ENCODE measurements around the gene DLK2.
"Not testable (repeated sequence)": the region's sequence is repeated elsewhere in the genome, so short reads cannot be mapped to it uniquely, and the experiment has no call there.

Gene DLK2

DNA sequence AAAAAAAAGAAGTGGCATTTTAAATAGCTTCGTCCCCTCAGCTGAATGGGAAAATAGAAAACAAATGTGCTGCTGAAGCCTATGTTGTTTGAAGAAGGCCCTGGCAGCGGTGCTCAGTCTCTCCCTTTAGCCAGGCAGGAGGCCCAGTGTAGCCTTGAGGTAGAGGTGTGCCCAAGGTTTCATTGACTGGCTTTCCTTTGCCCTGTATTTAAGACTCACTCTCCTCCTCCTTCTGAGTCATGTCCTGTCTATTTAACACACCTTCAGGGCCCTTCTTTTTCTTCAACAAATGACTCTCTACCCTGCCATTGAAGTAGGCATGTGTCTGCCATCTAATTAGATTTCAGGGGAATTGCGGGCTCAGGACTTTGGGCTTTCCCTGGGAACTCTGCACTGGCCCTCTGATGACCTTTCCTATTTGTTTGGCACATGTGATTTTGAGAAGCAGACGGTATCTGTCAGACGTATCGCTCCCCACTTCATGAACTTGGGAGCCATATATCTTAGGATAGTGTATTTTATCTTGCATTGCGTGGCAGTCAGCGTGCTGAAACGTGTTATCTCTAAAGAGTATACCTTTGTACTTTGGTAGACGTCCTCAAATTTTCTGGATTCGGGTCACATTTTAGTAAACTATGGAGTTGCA, 26.4 kb upstream of the DLK2 start:
- no peak for DNase-seq (ENCODE audit: low read depth in 2 of 2)

DNA sequence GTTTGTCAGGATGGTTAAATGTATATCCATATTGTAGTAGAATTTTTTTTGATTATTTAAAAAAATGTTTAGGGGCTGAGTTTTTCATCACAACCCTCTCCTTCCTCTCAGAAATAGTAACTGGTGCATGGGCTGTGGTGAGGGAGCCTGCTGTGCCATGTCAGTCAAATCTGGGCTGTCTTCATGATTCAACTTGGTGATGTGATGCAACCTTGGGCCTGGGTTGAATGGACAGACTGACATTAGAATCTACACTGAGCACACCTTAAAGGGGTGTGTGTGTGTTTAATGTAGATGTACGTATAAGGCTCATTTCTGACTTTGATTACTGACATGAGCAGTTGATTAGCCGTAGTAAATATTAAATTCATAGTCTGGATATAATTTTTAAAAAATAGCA, 25.7 kb upstream of the DLK2 start:
- DNase-seq (ENCODE audit: low read depth in 2 of 2) = no peak

DNA sequence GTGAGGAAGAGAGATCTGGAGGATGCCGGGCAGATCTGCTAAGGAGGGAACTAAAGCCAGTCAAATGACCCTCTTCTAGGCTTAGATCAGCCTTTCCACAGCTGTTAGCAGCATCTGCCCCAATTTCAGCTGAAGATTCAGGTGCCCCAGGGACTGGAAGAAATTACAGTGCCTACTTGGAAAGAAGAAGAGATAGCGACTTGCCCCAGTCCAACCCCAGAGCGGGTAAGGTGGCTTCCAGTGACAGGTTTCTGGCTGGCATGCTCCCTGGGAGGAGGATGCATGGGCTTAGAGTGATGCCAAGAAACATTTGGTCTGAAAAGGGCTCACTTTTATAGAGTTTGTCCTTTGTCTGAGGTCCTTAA, 22.6 kb upstream of the DLK2 start:
- no peak for DNase-seq (ENCODE audit: low read depth in 2 of 2)

- peak; percentile 95 to 97 for DNase-seq (ENCODE audit: low read depth in 2 of 2)
These were observed 22.1 kb upstream of the DLK2 start, which contains the start of gene TJAP1 for GRCh38 chr6:43477235-43478007. TSS of gene TJAP1 (plus strand) at chr6:43477570. CDS start at chr6:43499002, 21,432 bp downstream.

DNA sequence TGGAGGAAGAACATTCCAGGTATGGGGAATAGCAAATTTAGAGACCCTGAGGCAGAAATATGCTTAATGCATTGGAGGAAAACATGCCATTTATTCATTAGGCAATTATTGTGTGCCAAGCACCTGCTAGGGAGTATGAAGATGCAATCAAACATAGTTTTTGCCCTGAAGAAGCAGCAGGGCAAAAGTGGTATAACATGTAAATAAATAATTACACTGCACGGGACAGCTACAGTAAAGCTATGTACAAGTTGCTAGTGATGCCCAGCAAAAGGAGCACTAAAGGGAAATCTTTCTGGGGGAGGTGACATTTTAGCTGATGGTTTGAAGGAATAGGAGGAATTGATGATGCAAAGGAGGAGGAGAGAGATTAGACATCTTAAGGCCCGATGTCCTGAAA, 21.4 kb upstream of the DLK2 start:
- DNase-seq (ENCODE audit: low read depth in 2 of 2) = no peak

GRCh38 chr6:43475516-43475915, 20.2 kb upstream of the DLK2 start:
- DNase-seq (ENCODE audit: low read depth in 2 of 2) = no peak

DNA sequence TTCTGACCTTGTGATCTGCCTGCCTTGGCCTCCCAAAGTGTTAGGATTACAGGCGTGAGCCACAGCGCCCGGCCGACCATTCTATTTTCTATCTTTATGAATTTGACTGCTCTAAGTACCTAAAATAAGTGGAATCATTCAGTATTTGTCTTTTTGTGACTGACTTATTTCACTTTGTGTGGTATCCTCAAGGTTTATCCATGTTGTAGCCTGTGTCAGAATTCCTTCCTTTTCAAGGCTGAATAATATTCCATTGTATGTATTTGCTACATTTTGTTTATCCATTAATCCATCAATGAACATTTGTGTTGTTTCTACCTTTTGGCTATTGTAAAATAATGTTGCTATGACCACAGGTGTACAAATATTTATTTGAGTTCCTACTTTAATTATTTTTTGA, 17.2 kb upstream of the DLK2 start:
- no peak for DNase-seq (ENCODE audit: low read depth in 2 of 2)

- no peak for DNase-seq (ENCODE audit: low read depth in 2 of 2)
These were observed 16.1 kb upstream of the DLK2 start for GRCh38 chr6:43471399-43471798.

- no peak for DNase-seq (ENCODE audit: low read depth in 2 of 2)
These were observed 14.6 kb upstream of the DLK2 start for GRCh38 chr6:43469947-43470346.

DNA sequence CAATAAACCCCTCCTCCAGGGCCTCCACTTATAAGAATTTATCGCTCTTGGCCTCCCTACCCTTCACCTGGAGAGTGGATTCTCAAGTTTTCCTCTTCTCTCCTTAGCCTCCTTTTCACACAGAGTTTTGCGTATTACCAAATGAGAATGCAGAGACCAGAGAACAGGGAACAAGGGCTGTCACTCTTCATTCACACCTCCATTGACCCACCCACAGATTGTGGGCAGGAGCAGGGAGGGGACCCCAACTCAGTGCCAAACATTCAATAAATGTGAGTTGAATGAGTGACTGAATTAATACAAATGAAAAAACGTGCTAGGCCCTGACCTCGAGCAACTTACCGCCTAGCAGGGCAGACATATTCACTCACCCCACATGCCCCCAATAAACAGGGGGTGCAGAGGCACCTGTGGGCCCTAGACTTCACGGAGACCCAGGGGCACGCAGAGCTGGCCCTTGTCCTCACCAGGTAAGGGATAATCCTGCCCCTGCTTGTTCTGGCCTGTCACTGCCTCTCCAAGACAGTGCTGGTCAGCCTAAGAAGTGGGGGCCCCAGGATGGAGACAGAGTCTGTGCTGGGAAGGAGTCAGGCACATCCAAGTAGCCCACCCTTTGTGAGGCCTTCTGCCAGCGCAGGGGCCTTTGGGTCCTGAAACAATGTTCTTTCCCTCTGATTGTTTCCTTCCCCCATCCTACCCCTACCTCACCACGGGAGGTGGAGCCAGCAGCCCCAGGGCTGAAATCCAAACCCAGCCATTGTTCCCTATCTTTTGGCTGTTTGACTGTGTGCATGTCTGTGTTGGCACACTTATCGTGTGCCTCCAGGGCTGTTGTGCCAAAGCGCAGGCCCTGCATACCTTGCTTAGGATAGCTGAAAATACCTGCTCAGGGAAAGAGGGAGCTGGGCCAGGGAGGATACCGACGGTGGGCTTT, 13.7 kb upstream of the DLK2 start:
- DNase-seq (ENCODE audit: low read depth in 2 of 2) = no peak

- no peak for DNase-seq (ENCODE audit: low read depth in 2 of 2)
These were observed 12.9 kb upstream of the DLK2 start for GRCh38 chr6:43468240-43468639.

DNA sequence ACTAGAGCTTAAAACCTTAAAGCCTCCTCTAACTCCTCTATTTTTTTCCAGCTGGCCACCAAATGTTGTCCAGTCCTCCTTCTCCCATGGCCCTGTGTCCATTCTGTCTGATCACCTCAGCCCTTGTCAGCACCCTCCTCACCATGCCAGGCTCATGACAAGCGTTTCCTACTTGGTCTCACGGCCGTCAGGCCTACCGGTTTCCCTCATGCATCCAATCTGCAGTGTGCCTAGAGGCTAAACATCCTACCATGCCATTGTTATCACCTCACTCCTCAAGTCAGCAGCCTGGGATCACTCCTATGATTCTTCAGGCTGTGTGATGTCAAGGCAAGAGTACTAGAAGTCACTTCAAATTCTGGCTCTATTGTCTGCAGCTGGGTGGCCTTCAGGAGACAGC, 12.4 kb upstream of the DLK2 start:
- DNase-seq (ENCODE audit: low read depth in 2 of 2) = no peak

DNA sequence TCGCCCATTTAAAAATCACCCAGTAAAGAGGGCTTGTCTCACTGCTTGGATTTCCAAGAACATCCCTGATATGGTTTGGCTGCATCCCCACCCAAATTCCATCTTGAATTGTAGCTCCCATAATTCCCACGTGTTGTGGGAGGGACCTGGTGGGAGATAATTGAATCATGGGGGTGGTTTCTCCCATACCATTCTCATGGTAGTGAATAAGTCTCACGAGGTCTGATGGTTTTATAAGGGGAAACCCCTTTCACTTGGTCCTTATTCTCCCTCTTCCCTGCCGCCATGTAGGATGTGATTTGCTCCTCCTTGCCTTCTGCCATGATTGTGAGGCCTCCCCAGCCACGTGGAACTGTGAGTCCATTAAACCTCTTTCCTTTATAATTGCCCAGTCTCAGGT, 11.9 kb upstream of the DLK2 start:
- DNase-seq (ENCODE audit: low read depth in 2 of 2) = not testable (repeated sequence)

GRCh38 chr6:43465948-43466347, 10.6 kb upstream of the DLK2 start:
- DNase-seq (ENCODE audit: low read depth in 2 of 2) = no peak

DNA sequence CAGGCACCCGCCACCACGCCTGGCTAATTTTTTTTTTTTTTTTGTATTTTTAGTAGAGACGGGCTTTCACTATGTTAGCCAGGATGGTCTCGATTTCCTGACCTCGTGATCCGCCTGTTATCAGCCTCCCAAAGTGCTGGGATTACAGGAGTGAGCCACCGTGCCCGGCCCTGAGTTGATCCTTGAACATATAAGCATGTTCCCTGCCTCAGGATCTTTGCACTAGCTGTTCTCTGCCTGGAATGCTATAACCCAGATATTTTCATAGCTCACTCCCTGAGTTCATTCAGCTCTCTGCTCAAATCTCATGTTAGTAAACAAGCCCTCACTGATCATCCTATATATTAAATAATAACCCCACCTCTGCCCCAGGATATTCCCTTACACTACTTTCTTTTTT, 9.0 kb upstream of the DLK2 start:
- no peak for DNase-seq (ENCODE audit: low read depth in 2 of 2)

DNA sequence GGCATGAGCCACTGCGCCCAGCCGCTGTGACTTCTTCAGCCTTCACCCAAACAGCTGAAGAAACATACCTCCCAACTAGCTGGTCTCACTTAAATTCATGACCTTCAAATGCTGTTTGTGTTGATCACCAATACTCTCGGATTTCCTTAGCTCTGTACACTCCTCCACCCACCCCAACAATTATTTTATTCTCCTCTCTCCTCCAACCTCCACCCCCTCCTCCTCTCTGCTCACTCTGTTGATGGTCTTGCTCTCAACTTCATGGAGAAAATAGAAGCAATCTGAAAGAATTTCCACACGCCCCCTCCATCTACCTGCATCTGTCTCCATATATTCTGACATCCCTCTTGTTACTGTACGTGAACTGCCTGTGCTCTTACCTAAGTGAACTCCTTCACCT, 6.6 kb upstream of the DLK2 start:
- no peak for DNase-seq (ENCODE audit: low read depth in 2 of 2)

DNA sequence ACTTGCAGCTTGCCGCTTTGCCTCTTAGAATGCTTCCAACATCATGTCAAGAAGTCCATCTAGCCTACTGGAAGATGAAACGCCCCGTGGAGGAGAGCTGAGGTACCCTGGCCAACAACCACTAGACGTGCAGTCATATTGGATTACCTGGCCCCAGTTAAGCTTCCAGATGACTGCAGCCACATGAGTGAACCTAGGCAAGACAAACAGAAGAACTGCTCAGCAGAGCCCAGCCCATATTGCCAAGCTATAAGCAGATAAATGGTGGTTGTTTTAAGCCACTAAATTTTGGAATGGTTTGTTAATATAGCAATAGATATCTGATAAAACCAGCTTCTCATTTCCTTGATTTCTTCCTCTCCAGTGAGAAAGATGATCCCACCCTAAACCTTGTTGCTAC, 4.7 kb upstream of the DLK2 start:
- no peak for DNase-seq (ENCODE audit: low read depth in 2 of 2)

DNA sequence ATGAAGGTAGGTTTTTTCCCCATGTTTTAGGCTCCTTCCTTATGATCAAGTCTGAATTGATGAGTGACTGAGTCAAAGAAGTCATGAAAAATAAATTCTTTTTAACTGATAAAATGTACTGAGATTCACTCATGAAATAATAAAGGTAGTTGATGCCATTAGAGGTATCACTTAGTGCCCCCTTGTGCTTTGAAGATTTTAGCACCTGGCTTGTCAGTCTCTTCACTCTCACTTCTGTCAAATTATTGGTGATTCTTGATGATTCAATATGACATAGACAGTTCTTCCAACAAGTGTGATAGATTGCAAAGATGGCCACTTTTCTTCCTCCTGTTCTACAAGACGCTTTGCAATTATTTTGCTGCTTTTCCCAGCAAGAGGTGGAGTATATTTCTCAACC, 4.2 kb upstream of the DLK2 start:
- no peak for DNase-seq (ENCODE audit: low read depth in 2 of 2)

DNA sequence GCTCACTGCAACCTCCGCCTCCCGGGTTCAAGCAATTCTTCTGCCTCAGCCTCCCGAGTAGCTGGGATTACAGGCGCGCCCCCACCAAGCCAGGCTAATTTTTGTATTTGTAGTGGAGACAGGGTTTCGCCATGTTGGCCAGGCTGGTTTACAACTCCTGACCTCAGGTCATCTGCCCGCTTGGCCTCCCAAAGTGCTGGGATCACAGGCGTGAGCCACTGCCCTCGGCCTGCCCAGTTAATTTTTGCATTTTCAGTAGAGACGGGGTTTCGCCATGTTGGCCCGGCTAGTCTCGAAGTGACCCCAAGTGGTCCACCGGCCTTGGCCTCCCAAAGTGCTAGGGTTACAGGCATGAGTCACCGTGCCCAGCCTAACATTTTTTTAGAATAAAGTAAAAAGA, 2.8 kb upstream of the DLK2 start:
- not testable (repeated sequence) for DNase-seq (ENCODE audit: low read depth in 2 of 2)

- DNase-seq (ENCODE audit: low read depth in 2 of 2) = no peak
These were observed 2.3 kb upstream of the DLK2 start for GRCh38 chr6:43457643-43458042.

DNA sequence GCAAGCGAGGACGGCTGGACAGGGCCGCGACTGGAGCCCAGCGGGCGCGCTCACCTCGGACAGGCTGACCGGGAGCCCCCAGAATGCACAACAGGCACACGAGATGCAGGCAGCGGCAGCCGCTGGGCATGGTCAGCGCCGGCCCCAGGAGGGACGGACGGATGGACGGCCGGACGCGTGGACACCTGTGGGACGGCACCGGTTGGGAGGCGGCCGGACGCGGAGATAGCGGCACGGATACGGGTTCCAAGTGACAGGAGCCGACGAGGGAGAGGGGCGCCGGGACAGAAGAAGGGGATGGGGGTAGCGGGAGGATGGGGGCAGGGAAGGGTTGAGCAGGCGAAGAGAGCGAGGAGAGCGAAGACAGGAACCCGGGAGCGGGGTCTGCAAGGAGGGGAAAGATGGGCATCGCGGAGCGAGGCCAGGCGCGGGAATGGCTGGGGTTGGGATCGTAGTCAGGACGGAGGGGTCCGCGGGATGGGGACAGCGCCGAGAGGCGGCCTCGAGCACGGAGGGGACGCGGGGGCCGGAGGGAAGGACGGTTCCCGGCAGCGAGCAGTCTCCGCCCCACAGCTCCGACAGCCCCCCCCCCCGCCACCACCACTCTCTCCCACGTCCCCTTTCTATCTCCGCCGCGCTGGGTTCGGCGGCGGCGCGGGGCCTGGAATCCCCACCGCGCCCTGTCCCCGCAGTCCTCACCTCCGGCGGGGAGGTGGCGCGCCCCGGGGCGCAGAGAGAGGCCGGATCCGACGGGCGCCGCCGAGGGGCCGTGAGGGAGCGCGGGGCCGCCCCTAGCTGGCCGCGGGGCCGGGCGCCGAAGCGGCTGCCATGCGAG, 435 bp downstream of the DLK2 start:
- DNase-seq (ENCODE audit: low read depth in 2 of 2) = no peak

- DNase-seq (ENCODE audit: low read depth in 2 of 2) = peak; percentile 37 to 45
These were observed 1.1 kb downstream of the DLK2 start for GRCh38 chr6:43454290-43454695.
